CD14-positive monocyte (primary cell): ENCODE data around the gene WDR45. TPM values are rescaled to one million over a fixed set of nuclear protein-coding genes. Genes with fewer than 3 reads are reported as not detected.
A peak's percentile ranks its signal among the peaks of the same experiment; 100 is the strongest.

Source experiments
- DNase-seq, 3 donors: peaks; one replicate each; pipeline ENCODE4 v3.0.0-alpha.2; 2011 to 2022
- H2AFZ ChIP-seq: 2 replicates; pipeline ENCODE4 v1.6.0; 2012; ENCODE audit warnings: mild to moderate bottlenecking, low read depth, low read length, inconsistent platforms; ENCODE audit not compliant: insufficient read depth, poor library complexity, severe bottlenecking
- H3K27ac ChIP-seq, 2 donors: 1 replicate in 1 of 2; 2 replicates in 1 of 2; pipeline ENCODE4 v1.5.1; 2012 to 2013; ENCODE audit warnings: low read length in 2 of 2, control low read depth in 1 of 2, inconsistent platforms in 1 of 2, low read depth in 1 of 2, mild to moderate bottlenecking in 1 of 2
- H3K27me3 ChIP-seq, 2 donors: one replicate each; pipeline versions ENCODE4 v1.6.0 to v1.6.1; 2011 to 2013; ENCODE audit warnings: low read length in 2 of 2; ENCODE audit not compliant: control insufficient read depth in 2 of 2, insufficient read depth in 2 of 2
- H3K36me3 ChIP-seq, 2 donors: replicated peaks in 1 of 2; 1 replicate in 1 of 2; 2 replicates in 1 of 2; pipeline versions ENCODE4 v1.5.1 to v1.6.1; 2012 to 2013; ENCODE audit warnings: low read length in 2 of 2, control low read depth in 1 of 2, inconsistent platforms in 1 of 2, mild to moderate bottlenecking in 1 of 2; ENCODE audit not compliant: insufficient read depth in 2 of 2, control insufficient read depth in 1 of 2
- H3K4me1 ChIP-seq, 2 donors: 1 replicate in 1 of 2; 2 replicates in 1 of 2; pipeline versions ENCODE4 v1.5.1 to v1.6.1; 2012 to 2013; ENCODE audit warnings: low read length in 2 of 2, control low read depth in 1 of 2, inconsistent platforms in 1 of 2, mild to moderate bottlenecking in 1 of 2, moderate library complexity in 1 of 2; ENCODE audit not compliant: insufficient read depth in 2 of 2, control insufficient read depth in 1 of 2
- H3K4me2 ChIP-seq: replicated peaks from 2 replicates; pipeline ENCODE3; 2012; ENCODE audit warnings: low read length, moderate library complexity, mild to moderate bottlenecking; ENCODE audit not compliant: poor library complexity, severe bottlenecking; ENCODE audit errors: extremely low read depth
- H3K4me3 ChIP-seq, 3 experiments: fragments of 200-600 bp in 1 of 3; sonication (generic) in 1 of 3; replicated peaks in 1 of 3; 1 replicate in 2 of 3; 2 replicates in 1 of 3; pipeline ENCODE4 v1.5.1; 2011 to 2013; ENCODE audit warnings: low read length in 3 of 3, mild to moderate bottlenecking in 3 of 3, control low read depth in 2 of 3, low read depth in 2 of 3, inconsistent platforms in 1 of 3, moderate library complexity in 1 of 3
- H3K79me2 ChIP-seq: 2 replicates; pipeline ENCODE4 v1.6.0; 2012; ENCODE audit warnings: mild to moderate bottlenecking, control low read depth, inconsistent platforms, low read length, moderate library complexity; ENCODE audit not compliant: insufficient read depth
- H3K9ac ChIP-seq: 2 replicates; pipeline ENCODE4 v1.6.0; 2017; ENCODE audit warnings: low read length, mild to moderate bottlenecking; ENCODE audit not compliant: insufficient read depth, poor library complexity, severe bottlenecking
- H3K9me3 ChIP-seq, 2 donors: replicated peaks in 1 of 2; 1 replicate in 1 of 2; 2 replicates in 1 of 2; pipeline versions ENCODE4 v1.5.1 to v1.6.1; 2012 to 2013; ENCODE audit warnings: low read length in 2 of 2, control low read depth in 1 of 2; ENCODE audit not compliant: control insufficient read depth in 1 of 2, insufficient read depth in 1 of 2
- H4K20me1 ChIP-seq: 2 replicates; pipeline ENCODE4 v1.6.0; 2012; ENCODE audit warnings: mild to moderate bottlenecking, low read length, control low read depth, moderate library complexity; ENCODE audit not compliant: insufficient read depth
- H3K27ac Mint-ChIP-seq, 7 donors: one replicate each; pipeline ENCODE4 v1.8.0; 2020; ENCODE audit warnings: mild to moderate bottlenecking in 7 of 7, mixed read lengths in 7 of 7, moderate library complexity in 6 of 7, inconsistent platforms in 2 of 7
- H3K27me3 Mint-ChIP-seq, 3 donors: one replicate each; pipeline ENCODE4 v1.8.0; 2021 to 2022; ENCODE audit warnings: low read depth in 3 of 3, mild to moderate bottlenecking in 3 of 3, mixed read lengths in 3 of 3, moderate library complexity in 3 of 3, inconsistent platforms in 1 of 3
- H3K36me3 Mint-ChIP-seq, 2 donors: one replicate each; pipeline ENCODE4 v1.8.0; 2020; ENCODE audit warnings: mixed read lengths in 2 of 2, inconsistent platforms in 1 of 2, mild to moderate bottlenecking in 1 of 2
- H3K4me1 Mint-ChIP-seq: one replicate; pipeline ENCODE4 v1.8.0; 2020; ENCODE audit warnings: mild to moderate bottlenecking, mixed read lengths
- H3K4me3 Mint-ChIP-seq, 2 donors: one replicate each; pipeline ENCODE4 v1.8.0; 2020; ENCODE audit warnings: mild to moderate bottlenecking in 2 of 2, mixed read lengths in 2 of 2, moderate library complexity in 1 of 2
- H3K9me3 Mint-ChIP-seq, 7 donors: one replicate each; pipeline ENCODE4 v1.8.0; 2020 to 2022; ENCODE audit warnings: mixed read lengths in 7 of 7, mild to moderate bottlenecking in 6 of 7, moderate library complexity in 6 of 7, inconsistent platforms in 2 of 7
- WGBS: methylation state at CpG from one replicate; pipeline ENCODE4 v1.1.5; 2013; ENCODE audit warnings: missing lambda C conversion rate; ENCODE audit not compliant: insufficient coverage; 5-methylcytosine and 5-hydroxymethylcytosine counted together
- intact Hi-C, 2 donors: fragments of 100-400 bp; cut with micrococcal nuclease; formaldehyde crosslinking; loops; one replicate each; pipeline versions ENCODE4 v1.15.0 to v1.15.1; 2023
- polyA plus RNA-seq, 3 donors: library from polyadenylated mRNA; depleted of rRNA in 1 of 3; unstranded in 2 of 3; stranded (reverse) in 1 of 3; fragments of 300-500 nt in 2 of 3; fragments of >200 nt in 1 of 3; fragmentation: Illumina TruSeq in 2 of 3; gene quantifications; 1 replicate in 2 of 3; 2 replicates in 1 of 3; pipeline ENCODE4 v1.2.3, GENCODE V29; 2012 to 2021
- TF ChIP-seq, protein P1 (sequence below): fragments of 200-600 bp; IDR thresholded peaks from one replicate; pipeline ENCODE4 v1.8.0; 2022; ENCODE audit warnings: antibody characterized with exemption, mild to moderate bottlenecking

WDR45 gene
- polyA plus RNA-seq, 3 donors, result 83.1 to 207 (median 83.8) TPM

DNA sequence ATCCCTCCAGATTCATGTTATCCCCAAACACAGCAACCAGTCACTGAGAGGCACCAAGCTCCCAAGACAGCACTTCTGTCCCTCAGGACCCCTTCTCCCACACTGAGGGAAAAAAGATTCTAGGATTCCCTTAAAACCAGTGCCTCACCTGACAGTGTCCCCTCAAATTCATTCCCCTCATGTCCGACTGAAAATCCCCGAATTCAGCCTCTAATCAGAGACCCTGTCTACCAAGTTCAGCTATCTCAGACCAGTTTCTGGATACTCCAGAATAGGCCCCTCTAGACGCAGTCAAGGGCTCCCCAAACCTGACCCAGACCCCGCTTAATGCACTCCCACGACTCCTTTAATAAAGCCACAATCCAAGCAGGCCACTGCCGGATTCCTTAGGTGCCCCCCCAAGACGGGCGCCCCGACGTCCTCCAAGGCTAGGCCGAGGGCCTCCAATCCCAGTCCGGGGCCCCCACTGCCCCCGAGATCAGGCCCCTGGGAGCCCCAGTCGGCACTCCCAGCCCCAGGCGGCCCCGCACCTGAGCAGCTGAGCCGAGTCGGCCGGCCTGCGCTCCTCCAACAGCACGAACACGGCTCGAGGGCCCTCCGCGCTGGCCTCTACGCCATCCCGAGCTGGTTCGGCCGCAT is 37.0 kb downstream of the WDR45 start:
- Histone ChIP-seq H3K27ac (peak overlapping the region; percentile 83 to 88), H3K9me3 (no peaks in the 10 kb centered on the region), H3K9ac (peak overlapping the region; percentile 93), H3K36me3 (peaks cover 15 to 16% of the 10 kb centered on the region in 2 donors), H4K20me1 (peaks cover 19% of the 10 kb centered on the region), H3K4me3 (peak overlapping the region; percentile 77 to 91 (median 78)), H3K4me1 (peaks cover 31 to 34% of the 10 kb centered on the region in 2 donors), H3K27me3 (no peaks in the 10 kb centered on the region), H3K4me2 (peak overlapping the region; percentile 80), H3K79me2 (peaks cover 53% of the 10 kb centered on the region), H2AFZ (no peak overlapping the region)
- DNase-seq, result no peak
- Mint-ChIP-seq H3K27me3 (peaks cover 0 to 13% (median 0%) of the 10 kb centered on the region in 3 donors), H3K27ac (peak overlapping the region; percentile 94 to 97 (median 96)), H3K4me1 (peaks cover 44% of the 10 kb centered on the region), H3K4me3 (peak overlapping the region; percentile 91 to 95), H3K9me3 (peaks cover 0 to 21% (median 3%) of the 10 kb centered on the region in 7 donors), H3K36me3 (peaks cover 17 to 23% of the 10 kb centered on the region in 2 donors)
- 0% methylated on average over 15 of the region's 29 CpGs for WGBS
- TF ChIP-seq, protein P1, sequence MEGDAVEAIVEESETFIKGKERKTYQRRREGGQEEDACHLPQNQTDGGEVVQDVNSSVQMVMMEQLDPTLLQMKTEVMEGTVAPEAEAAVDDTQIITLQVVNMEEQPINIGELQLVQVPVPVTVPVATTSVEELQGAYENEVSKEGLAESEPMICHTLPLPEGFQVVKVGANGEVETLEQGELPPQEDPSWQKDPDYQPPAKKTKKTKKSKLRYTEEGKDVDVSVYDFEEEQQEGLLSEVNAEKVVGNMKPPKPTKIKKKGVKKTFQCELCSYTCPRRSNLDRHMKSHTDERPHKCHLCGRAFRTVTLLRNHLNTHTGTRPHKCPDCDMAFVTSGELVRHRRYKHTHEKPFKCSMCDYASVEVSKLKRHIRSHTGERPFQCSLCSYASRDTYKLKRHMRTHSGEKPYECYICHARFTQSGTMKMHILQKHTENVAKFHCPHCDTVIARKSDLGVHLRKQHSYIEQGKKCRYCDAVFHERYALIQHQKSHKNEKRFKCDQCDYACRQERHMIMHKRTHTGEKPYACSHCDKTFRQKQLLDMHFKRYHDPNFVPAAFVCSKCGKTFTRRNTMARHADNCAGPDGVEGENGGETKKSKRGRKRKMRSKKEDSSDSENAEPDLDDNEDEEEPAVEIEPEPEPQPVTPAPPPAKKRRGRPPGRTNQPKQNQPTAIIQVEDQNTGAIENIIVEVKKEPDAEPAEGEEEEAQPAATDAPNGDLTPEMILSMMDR, result no peak
- intact Hi-C loops, result loop anchor here (5.0 to 10.0 kb wide), 4 partner anchors 40 to 148 kb away; partner anchors contain the start of genes GRIPAP1 (in 2 of the 2), OTUD5 (in 1 of the 2), PIM2 (in 1 of the 2) and PQBP1 (in 1 of the 2)

- no peaks in the 10 kb centered on the region for H3K27me3 ChIP-seq
- peaks cover 31 to 34% of the 10 kb centered on the region in 2 donors for H3K4me1 ChIP-seq
- no peaks in the 10 kb centered on the region for H3K9me3 ChIP-seq
- Mint-ChIP-seq H3K27ac (peak overlapping the region; percentile 94 to 97 (median 96)), H3K4me1 (peaks cover 44% of the 10 kb centered on the region), H3K36me3 (peaks cover 22 to 30% of the 10 kb centered on the region in 2 donors), H3K9me3 (peaks cover 0 to 21% (median 3%) of the 10 kb centered on the region in 7 donors), H3K4me3 (peak overlapping the region; percentile 91 to 95), H3K27me3 (peaks cover 0 to 8% (median 0%) of the 10 kb centered on the region in 3 donors)
- H3K9ac ChIP-seq, result peak overlapping the region; percentile 93
- intact Hi-C loops, result loop anchor here (5.0 to 10.0 kb wide), 4 partner anchors 40 to 147 kb away; partner anchors contain the start of genes GRIPAP1 (in 2 of the 2), OTUD5 (in 1 of the 2), PIM2 (in 1 of the 2) and PQBP1 (in 1 of the 2)
- WGBS, result no CpG with 5 or more reads among the region's 10 CpGs
- H3K4me2 ChIP-seq, result peak overlapping the region; percentile 80
- H3K27ac ChIP-seq, result peak overlapping the region; percentile 83 to 88
- H4K20me1 ChIP-seq, result peaks cover 19% of the 10 kb centered on the region
- peaks cover 22 to 24% of the 10 kb centered on the region in 2 donors for H3K36me3 ChIP-seq
- TF ChIP-seq, protein P1, result no peak
- H3K79me2 ChIP-seq, result peaks cover 59% of the 10 kb centered on the region
- H3K4me3 ChIP-seq, result peak overlapping the region; percentile 77 to 91 (median 78)
- peak in 2 of 3 donors; percentile 28 to 55 for DNase-seq
- no peak overlapping the region for H2AFZ ChIP-seq
Measured at GRCh38 chrX:49041744-49042580, 37.7 kb downstream of the WDR45 start.
